Heart right ventricle (tissue), 16 donors: ENCODE results near the gene NEO1. TPM values are rescaled to one million over a fixed set of nuclear protein-coding genes. Genes with fewer than 3 reads are reported as not detected.

Experiments used
- ATAC-seq, 8 donors: fragments of 200-7000 bp; cut with Tn5 transposase; one replicate each; pipeline ENCODE4 v1.9.1; 2020; ENCODE audit warnings: mild to moderate bottlenecking in 8 of 8, moderate library complexity in 8 of 8, moderate number of reproducible peaks in 1 of 8
- DNase-seq, 2 donors: peaks; one replicate each; pipeline ENCODE4 v3.0.0-alpha.2; 2020
- H3K27ac ChIP-seq, 10 donors: fragments of 200-600 bp; sonication (generic) in 2 of 10; one replicate each; pipeline versions ENCODE4 v1.5.0 to v1.8.0; 2020 to 2022; ENCODE audit warnings: mild to moderate bottlenecking in 3 of 10
- H3K27me3 ChIP-seq, 7 donors: fragments of 200-600 bp; one replicate each; pipeline ENCODE4 v1.8.0; 2021 to 2022; ENCODE audit warnings: mild to moderate bottlenecking in 2 of 7
- H3K36me3 ChIP-seq, 9 donors: fragments of 200-600 bp; sonication (generic) in 1 of 9; one replicate each; pipeline versions ENCODE4 v1.5.0 to v1.8.0; 2020 to 2022; ENCODE audit warnings: mild to moderate bottlenecking in 2 of 9
- H3K4me1 ChIP-seq, 9 donors: fragments of 200-600 bp; sonication (generic) in 1 of 9; one replicate each; pipeline versions ENCODE4 v1.5.0 to v1.8.0; 2020 to 2022; ENCODE audit warnings: mild to moderate bottlenecking in 4 of 9
- H3K4me3 ChIP-seq, 10 donors: fragments of 200-600 bp; sonication (generic) in 2 of 10; one replicate each; pipeline versions ENCODE4 v1.5.0 to v1.8.0; 2020 to 2022; ENCODE audit warnings: mild to moderate bottlenecking in 7 of 10, moderate library complexity in 2 of 10
- H3K9me3 ChIP-seq, 11 donors: fragments of 200-600 bp in 10 of 11; sonication (generic) in 2 of 11; one replicate each; pipeline versions ENCODE4 v1.5.0 to v1.8.0; 2013 to 2022; ENCODE audit warnings: mild to moderate bottlenecking in 2 of 11, control low read depth in 1 of 11, moderate library complexity in 1 of 11
- WGBS, 2 donors: extraction: QIAGEN DNeasy Blood & Tissue Kit; methylation state at CpG; one replicate each; pipeline ENCODE4 v1.1.7; 2013; ENCODE audit warnings: inconsistent platforms in 1 of 2; 5-methylcytosine and 5-hydroxymethylcytosine counted together
- intact Hi-C, 10 donors: fragments of 100-400 bp; cut with DNase I; formaldehyde crosslinking; loops; one replicate each; pipeline versions ENCODE4 v1.11.1 to v1.14.2; 2022
- polyA plus RNA-seq, 2 donors: library from polyadenylated mRNA; stranded (reverse); fragments of 200-250 nt; gene quantifications; one replicate each; pipeline ENCODE4 v1.2.3, GENCODE V29; 2013
- total RNA-seq, 10 donors: library from RNA; stranded (reverse); fragmentation: NEBNext Ultra II Directional in 3 of 10; extraction: Animal tissue kit (Norgen Biotek cat#: 25700) in 3 of 10; gene quantifications; one replicate each; pipeline versions ENCODE4 v1.2.1 to v1.2.4, GENCODE V29; 2021 to 2023
- TF ChIP-seq, protein P1 (sequence below), 9 donors: fragments of 200-600 bp; sonication (generic) in 2 of 9; IDR thresholded peaks; one replicate each; pipeline versions ENCODE4 v1.5.0 to v1.8.0; 2021 to 2022; ENCODE audit warnings: antibody characterized with exemption in 9 of 9, mild to moderate bottlenecking in 5 of 9, moderate library complexity in 1 of 9
- donor health status: Arrhythmogenic right ventricular cardiomyopathy.
- donor health status: ischemic (EF 13 %, LVEDD 7.1; RV severe dilation, severe dysfunction).
- donor health status: healthy with polysubstance abuse.
- donor health status: DM: no; HTN: yes; CAD: no.
- donor health status: DM: no; HTN: no; CAD: no.
- donor health status: ischemic (EF 25% LVEDD 6.9; RV normal size, moderate dysfunction).
- donor health status: ischemic (EF 25% LVEDD 5.7; RV mildly dilated, moderate dysfunction).
- donor health status: healthy.
- donor health status: DM: yes; HTN: yes; CAD: no.
- donor health status: Ischemic cardiomyopathy.
- donor health status: ischemic (EF 35%, LVEDD 5.7; RV mildly dilated, moderate dysfunction).
- donor health status: nonischemic (EF 11% LVEDD 7.7; RV severe dilation, severe dysfunction).
- donor health status: DM: yes; HTN: yes; CAD: no.
- donor health status: PGD.
- donor health status: ischemic (EF 29% LVEDD 5.4; RV normal size, mild dysfunction).
- donor health status: nonischemic (EF 23%, LVEDD 6.1; RV moderate dilation, normal function).

NEO1 gene
- total and polyA plus RNA-seq, 12 donors, result 3.4 to 16.9 (median 11.6) TPM

DNA sequence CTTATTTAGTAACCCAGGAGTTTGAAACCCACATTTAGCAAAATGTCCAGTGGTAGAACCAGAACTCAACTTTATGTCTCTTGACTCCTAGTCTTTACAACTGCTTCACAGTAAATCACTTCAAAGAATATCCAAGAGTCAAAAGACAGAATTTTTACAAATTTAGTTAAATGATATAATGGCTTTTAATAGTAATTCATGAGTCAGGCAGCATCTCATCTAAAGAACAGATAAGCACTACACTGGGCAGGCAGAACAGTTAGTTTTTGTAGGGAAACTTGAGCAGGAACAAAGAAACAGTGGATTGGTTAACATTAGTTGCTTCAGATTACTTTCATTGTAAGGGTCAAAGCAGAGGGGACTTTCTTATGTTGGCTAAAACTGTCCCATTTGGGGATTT is 120.2 kb downstream of the NEO1 start:
- Histone ChIP-seq H3K27me3 (no peaks in the 10 kb centered on the region), H3K4me1 (no peaks in the 10 kb centered on the region), H3K36me3 (peaks cover 0 to 10% (median 0%) of the 10 kb centered on the region in 9 donors), H3K4me3 (no peak overlapping the region), H3K27ac (no peak overlapping the region), H3K9me3 (no peaks in the 10 kb centered on the region)
- intact Hi-C loops, result no loop called here
- DNase-seq, result no peak
- TF ChIP-seq, protein P1, sequence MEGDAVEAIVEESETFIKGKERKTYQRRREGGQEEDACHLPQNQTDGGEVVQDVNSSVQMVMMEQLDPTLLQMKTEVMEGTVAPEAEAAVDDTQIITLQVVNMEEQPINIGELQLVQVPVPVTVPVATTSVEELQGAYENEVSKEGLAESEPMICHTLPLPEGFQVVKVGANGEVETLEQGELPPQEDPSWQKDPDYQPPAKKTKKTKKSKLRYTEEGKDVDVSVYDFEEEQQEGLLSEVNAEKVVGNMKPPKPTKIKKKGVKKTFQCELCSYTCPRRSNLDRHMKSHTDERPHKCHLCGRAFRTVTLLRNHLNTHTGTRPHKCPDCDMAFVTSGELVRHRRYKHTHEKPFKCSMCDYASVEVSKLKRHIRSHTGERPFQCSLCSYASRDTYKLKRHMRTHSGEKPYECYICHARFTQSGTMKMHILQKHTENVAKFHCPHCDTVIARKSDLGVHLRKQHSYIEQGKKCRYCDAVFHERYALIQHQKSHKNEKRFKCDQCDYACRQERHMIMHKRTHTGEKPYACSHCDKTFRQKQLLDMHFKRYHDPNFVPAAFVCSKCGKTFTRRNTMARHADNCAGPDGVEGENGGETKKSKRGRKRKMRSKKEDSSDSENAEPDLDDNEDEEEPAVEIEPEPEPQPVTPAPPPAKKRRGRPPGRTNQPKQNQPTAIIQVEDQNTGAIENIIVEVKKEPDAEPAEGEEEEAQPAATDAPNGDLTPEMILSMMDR (IDR thresholded peaks at IDR 0.05), result no peak
- no peak for ATAC-seq

DNA sequence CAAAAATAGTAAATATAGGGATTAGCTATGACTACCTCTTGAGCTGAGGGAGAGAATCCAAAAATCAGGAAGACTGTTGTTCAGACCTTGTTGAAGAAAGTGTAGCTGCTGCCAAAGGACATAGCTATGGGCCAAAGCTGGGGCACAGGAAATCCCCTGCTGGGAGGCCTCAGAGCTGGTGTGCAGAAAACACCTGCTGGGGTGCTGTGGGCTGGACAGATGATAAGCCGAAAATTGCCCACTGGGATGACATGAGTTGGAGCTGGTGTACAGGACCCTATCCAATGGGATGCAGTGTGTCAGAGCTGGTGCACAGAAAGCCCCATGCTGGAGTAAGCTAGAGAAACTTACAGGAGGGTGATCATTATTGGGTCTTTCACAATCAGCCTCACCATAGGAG is 121.9 kb downstream of the NEO1 start:
- no peaks in the 10 kb centered on the region for H3K9me3 ChIP-seq
- H3K36me3 ChIP-seq, result peaks cover 0 to 27% (median 0%) of the 10 kb centered on the region in 9 donors
- WGBS, 2 donors, result 95 to 100% methylated on average over 1 of the region's 1 CpG
- TF ChIP-seq, protein P1 (IDR thresholded peaks at IDR 0.05), result no peak
- H3K4me1 ChIP-seq, result no peaks in the 10 kb centered on the region
- intact Hi-C loops, result no loop called here
- no peak for DNase-seq
- no peak overlapping the region for H3K4me3 ChIP-seq
- H3K27ac ChIP-seq, result no peak overlapping the region
- no peaks in the 10 kb centered on the region for H3K27me3 ChIP-seq
- ATAC-seq, result no peak

DNA sequence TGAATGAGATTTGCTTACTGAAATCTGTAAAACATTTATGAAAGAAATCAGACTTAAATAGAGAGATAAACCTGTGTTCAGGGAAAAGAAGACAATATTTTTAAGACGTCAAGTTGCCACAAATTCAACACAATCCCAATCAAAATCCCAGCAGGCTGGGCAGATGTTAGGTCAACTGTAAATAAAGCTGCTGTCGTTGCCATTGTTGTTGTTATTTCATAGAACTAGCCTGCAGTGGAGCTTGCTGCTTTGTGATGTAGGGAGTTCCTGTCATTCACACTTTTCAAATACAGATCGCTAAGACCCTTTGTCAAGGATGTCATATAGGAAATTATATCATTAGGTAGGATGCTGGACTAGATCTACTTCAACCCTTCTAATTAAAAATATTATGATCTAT is 123.1 kb downstream of the NEO1 start:
- TF ChIP-seq, protein P1 (IDR thresholded peaks at IDR 0.05), result no peak
- no peaks in the 10 kb centered on the region for H3K4me1 ChIP-seq
- ATAC-seq (no peak), DNase-seq (no peak)
- no peak overlapping the region for H3K27ac ChIP-seq
- 68 to 71% methylated on average over 3 of the region's 3 CpGs for WGBS, 2 donors
- peaks cover 0 to 32% (median 0%) of the 10 kb centered on the region in 9 donors for H3K36me3 ChIP-seq
- H3K9me3 ChIP-seq, result no peaks in the 10 kb centered on the region
- intact Hi-C loops, result no loop called here
- H3K4me3 ChIP-seq, result no peak overlapping the region
- no peaks in the 10 kb centered on the region for H3K27me3 ChIP-seq

DNA sequence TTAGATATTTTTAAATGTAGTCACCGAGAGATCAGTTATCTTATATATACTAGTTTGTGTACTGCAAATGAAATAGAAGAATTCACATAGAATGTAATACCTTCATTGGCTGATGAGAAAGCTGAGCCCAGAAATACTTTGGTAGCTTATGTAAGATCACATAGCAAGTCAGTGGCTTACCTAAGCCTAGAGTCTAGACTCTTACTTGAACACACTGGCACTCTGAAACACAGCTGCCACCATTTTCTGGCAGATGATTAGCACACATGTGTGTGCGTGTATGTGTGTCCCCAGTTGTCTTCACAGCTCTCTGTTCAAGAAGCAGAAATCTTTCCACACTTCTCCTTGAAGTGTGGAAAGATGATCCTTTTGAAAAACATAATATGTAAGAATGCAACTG is 124.3 kb downstream of the NEO1 start:
- H3K9me3 ChIP-seq, result peaks cover 0 to 8% (median 0%) of the 10 kb centered on the region in 11 donors
- DNase-seq (no peak), ATAC-seq (no peak)
- intact Hi-C loops, result no loop called here
- H3K27me3 ChIP-seq, result no peaks in the 10 kb centered on the region
- H3K4me1 ChIP-seq, result no peaks in the 10 kb centered on the region
- no peak overlapping the region for H3K4me3 ChIP-seq
- TF ChIP-seq, protein P1 (IDR thresholded peaks at IDR 0.05), result no peak
- H3K36me3 ChIP-seq, result peaks cover 0 to 32% (median 0%) of the 10 kb centered on the region in 9 donors
- H3K27ac ChIP-seq, result no peak overlapping the region
- WGBS, 2 donors, result 94 to 95% methylated on average over 2 of the region's 2 CpGs
